Stimulated activated CD4-positive, alpha-beta T cell treated with anti-CD3 and anti-CD28 coated beads, Interleukin-15, amount 100 ng/mL, for 24 hours (primary cell): ENCODE measurements around the gene SUSD6.
A peak's percentile ranks its signal among the peaks of the same experiment; 100 is the strongest.
"Not testable (repeated sequence)": the region's sequence is repeated elsewhere in the genome, so short reads cannot be mapped to it uniquely, and the experiment has no call there.

Experiments
- DNase-seq: peaks from one replicate; pipeline ENCODE4 v3.0.0-alpha.2; 2020

SUSD6 gene

DNA sequence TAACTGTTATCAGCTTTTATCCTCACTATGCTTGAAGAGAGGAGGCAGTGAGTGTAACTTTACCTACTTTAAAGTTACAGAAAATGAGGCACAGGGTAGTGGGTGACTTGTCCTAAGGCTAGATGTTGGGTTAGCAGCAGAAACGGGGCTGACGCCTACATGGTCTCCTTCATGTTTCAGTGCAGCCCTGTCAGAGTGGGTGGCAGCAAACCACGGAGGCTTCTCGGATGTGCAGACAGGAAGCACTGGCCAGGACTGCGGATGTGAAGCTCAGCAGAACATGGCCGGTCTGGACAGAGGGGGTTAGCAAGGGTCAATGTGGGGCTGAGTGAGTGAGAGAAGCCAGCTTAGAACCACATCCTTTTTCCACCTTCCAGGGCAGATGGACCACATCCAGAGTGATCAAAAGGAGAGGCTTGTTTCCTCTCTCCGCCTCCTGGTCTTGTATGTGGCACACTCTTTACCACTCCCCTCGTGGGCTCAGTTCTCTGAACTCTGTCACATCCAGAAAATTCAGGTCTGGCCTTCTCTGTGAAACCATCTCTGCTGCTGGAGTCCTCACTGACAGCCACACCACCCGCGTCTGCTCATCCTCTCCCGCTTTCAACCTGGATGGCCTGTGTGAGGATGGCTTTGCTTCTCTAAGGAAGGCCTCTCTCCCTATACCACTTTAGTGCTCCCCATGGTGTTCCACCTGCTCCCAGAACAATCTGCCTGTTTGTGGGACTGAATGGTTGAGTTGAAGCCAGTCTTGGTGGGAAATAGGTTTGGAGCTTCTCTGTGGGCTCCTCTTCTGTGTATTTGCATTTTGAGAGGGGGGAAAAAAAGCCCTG, 14.1 kb downstream of the SUSD6 start:
- DNase-seq: peak; percentile 87

DNA sequence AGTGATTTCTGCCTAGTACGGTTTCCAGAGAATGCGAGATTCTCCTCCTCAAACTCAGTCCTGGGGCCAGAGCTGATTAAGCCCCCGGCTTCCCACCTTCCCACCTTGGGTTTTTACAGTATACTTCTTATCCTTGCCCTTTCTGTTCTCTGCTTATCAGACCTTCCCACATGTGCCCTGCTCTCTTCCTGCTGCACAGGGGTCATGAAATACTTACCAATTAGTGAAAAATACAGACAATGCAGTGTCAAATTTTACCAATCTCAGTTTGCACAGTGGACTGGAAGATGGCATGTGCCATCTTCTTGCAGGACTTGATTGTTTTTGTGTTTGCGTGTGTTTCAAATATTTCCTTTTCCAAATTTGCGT, 14.7 kb downstream of the SUSD6 start:
- no peak for DNase-seq

- DNase-seq: peak; percentile 40
Measured at GRCh38 chr14:69629225-69630127, 18.1 kb downstream of the SUSD6 start.

DNA sequence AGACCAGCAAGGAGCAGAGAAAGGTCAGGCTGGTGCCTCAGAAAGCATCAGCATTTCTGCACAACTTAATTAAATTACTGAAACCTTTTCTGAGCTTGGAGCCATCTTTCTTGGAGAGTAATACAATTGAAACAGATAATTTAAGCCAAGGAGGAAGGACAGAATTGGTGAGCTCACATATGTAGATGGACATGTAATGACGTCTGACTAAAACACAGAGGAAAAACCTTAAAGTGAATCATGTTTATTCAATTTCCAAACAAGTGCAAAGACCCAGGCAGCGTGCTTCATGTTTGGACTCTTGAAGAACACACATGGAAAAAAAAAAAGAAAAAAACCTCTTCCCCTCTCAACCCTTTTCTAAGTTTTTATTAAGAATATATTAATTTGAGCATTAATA, 19.0 kb downstream of the SUSD6 start:
- DNase-seq: no peak

DNA sequence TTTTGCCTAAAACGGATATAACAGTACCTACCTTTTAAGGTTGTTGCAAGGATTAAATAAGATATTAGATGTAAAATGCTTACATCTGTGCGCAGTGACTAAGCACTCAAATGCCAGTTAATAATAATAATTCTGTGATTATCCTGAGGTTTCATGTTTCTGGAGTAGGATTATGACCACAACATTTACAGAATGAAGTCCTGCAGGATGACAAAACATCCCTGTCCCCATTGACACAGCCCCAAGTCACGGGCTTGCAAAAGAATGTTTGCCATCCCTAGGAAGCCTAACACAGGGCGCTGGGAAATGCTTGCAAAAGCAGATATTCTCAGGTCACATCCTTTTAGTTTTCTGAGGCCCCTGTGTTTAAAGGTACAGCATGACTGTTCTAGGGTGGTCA, 20.1 kb downstream of the SUSD6 start:
- DNase-seq: no peak

DNA sequence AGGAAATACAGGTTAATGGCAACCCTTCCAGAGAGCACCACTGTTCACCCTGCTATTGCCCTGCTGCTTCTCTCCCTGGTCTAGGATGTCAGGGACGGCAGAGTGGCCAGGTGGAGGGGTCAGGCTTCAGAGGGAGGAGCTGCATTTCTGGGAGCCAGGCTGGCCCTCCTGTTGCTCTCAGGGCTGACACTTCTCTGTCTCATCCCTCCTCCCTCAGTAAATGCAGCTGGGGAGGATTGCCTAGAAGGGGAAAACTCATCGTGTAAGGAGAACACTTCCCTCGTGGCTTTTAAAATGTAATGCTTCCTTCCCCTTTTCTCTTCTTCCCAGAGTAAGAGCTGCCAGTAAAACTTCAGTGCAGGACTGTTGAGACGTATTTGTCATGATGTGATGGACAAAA, 20.8 kb downstream of the SUSD6 start:
- no peak for DNase-seq

DNA sequence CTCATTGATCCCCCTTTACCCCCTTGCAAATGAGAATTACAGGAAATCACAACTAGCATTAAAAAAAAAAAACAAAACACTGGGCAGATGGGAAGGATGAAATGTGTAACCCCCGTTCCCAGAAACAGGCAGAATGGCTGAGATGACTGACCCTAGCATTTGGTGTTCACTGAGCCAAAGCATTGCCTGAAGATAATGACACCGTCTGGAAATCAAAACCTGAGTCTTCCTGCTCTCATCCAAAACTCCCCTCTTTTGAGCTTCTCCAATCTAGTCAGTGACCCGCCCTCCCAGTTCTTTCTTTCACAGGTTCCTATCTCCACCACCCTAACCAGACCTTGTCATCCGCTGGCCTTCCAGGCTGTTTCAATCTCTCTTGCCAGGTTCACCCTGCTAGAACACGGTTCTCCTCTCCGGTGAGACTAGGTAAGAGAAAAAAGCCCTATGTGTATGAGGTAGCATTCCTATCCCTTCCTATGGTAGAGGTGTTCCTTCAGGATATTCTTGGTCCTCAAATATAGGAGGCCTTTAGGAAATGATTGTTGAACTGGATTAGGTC, 21.3 kb downstream of the SUSD6 start:
- no peak for DNase-seq

DNA sequence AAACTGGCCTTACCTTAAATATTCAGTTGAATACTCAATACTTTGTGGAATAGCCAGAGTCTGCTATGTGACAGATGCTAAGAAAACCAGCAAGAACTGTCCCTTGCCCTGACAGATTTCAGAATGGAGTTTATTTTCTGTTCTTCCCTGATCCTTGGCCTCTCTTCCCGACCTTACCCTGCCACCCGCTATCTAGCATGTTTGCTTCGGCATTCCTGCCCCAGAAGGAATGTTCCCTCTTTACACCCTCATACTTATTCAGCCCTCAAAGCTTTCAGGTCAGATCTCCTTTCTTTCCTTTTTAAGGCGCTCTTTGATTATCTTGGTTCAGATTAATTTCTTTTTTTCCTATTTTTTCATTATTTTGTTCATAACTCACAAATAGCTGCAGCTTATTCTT, 21.8 kb downstream of the SUSD6 start:
- no peak for DNase-seq

GRCh38 chr14:69635981-69636639, 24.7 kb downstream of the SUSD6 start:
- peak; percentile 67 for DNase-seq

GRCh38 chr14:69636718-69637480, 25.5 kb downstream of the SUSD6 start:
- no peak for DNase-seq

GRCh38 chr14:69637503-69638031, 26.2 kb downstream of the SUSD6 start:
- DNase-seq: no peak

GRCh38 chr14:69640931-69641330, 29.5 kb downstream of the SUSD6 start:
- DNase-seq: no peak

GRCh38 chr14:69642212-69642793, 30.9 kb downstream of the SUSD6 start:
- DNase-seq: peak; percentile 44

- DNase-seq: peak; percentile 82
Measured at GRCh38 chr14:69643430-69644200, 32.2 kb downstream of the SUSD6 start.

DNA sequence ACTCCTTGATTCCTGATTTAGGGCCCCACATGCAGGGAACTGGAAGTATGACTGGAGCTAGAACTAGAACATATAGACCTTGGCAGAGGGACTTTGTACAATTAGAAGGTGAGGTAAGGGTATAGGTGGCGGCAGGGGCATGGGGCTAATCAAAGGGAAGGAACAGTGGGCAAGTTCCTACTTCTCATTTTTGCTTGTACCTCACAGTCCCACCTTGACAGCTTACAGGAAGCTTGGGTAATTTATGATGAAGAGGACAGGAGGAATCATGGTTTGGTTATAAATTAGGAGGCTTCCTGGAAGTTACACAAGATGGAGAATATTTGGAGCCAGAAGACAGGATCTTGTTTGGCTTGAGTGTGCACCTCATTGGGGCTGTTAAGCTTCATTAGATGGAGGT, 33.4 kb downstream of the SUSD6 start:
- DNase-seq: no peak

GRCh38 chr14:69647213-69647612, 35.8 kb downstream of the SUSD6 start:
- no peak for DNase-seq

- DNase-seq: not testable (repeated sequence)
Measured at GRCh38 chr14:69647642-69648041, 36.2 kb downstream of the SUSD6 start.

DNA sequence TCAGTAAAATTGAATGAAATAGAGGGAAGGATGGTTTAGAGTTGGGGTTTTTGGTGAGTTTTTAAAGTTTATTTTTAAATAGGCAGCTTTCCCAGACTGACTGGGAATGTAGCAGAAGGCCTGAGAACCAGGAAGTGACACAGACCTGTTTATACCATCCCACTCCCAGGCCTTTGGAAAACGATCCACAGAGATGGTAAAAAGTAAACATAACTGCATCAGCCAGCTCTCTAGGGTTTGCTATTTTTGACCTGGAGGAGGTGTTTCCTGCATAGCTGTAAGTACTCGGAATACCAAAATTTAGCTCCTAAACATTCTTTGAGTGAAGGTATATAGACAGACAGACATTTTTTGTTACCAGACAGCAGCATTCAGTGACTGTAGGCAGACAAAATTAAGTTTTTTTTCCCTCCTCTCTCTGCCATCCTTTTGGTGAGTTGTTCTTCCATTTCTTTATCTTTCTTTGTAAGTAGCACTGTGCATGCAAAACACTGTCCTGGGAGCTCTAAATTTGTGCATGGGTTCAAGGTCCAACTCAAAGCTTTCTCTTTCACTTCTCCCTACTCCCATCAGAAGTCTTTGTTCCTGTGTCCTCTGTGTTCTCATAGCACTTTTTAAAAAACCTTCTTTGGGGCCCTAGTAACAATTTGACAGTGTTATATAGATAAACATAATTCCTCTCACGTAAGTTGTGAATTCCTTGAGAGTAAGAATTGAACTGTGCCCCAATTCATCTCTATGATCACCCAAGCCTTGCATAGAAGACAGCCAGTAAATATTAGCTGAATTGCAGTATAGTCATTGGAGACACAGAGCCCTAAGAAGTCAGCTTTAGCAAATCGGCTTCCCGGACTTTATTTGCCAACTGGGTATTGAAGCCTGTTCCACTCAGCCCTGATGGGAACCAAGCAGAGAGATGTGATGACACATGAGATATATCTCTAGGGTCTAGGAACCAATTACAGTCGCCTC, 37.4 kb downstream of the SUSD6 start:
- DNase-seq: no peak

- DNase-seq: no peak
Measured at GRCh38 chr14:69650948-69651369, 39.6 kb downstream of the SUSD6 start.

DNA sequence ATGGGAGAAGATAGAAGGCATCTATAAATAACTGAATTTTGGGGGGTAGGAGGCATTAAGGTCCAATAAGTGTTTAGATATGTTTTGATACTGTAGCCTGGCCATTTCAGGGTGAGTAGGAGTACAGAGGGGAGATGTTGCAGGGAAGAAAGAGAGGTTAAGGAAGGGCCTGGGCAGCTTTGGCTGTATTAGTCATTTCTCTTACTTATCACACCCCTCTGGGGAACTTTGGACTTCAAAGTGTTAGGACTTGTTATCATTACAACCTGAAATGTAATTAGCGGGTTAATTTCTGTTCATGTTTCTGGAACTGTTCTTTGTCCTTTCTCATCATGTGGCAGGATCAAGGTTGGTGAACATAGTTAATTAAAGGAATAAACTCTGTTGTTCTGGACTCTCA, 40.3 kb downstream of the SUSD6 start:
- DNase-seq: no peak
